ENCODE results near the gene MTFR1L. TPM values are rescaled to one million over a fixed set of nuclear protein-coding genes. Genes with fewer than 3 reads are reported as not detected.

Gene MTFR1L
- total RNA-seq, 1 experiment from 2014 or later = 32.5 TPM

DNA sequence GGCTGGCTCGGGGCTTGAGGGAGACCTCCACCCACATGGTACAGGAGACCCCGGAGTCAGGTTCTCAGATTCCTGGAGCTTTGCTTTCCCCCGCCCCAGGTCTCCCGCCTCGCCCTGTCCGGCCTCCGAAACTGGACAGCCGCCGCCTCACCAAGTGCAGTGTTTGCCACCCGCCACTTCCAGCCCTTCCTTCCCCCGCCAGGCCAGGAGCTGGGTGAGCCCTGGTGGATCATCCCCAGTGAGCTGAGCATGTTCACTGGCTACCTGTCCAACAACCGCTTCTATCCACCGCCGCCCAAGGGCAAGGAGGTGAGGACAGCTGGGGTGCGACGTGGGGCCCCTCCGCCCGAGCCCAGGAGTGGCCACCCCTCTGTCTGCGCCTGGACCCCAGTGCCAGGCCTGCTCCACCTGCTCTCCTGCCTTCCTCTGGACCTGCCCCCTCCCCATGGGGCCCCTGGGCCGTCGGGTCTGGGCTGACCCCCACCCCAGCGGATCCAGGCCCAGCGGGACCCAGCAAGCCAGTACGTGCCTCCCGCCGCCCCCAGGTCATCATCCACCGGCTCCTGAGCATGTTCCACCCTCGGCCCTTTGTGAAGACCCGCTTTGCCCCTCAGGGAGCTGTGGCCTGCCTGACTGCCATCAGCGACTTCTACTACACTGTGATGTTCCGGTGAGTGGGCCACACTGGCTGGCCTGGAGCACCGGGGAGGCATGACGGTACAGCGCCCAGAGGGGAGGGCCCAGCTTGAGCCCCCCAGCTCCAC is 11.1 kb upstream of the MTFR1L start:
- Histone ChIP-seq H3K27me3 (ENCODE audit: insufficient read depth, low read length) (no peaks in the 10 kb centered on the region), H3K4me2 (ENCODE audit: insufficient read depth, insufficient read length, low read length) (no peak overlapping the region), H3K9me3 (ENCODE audit: control insufficient read depth, low read depth, low read length) (no peaks in the 10 kb centered on the region), H2AFZ (ENCODE audit: low read length) (no peak overlapping the region), H2BK12ac (ENCODE audit: insufficient read length, low read depth, low read length) (no peak overlapping the region), H3K79me1 (ENCODE audit: insufficient read depth, low read depth, low read length, poor library complexity, severe bottlenecking) (no peaks in the 10 kb centered on the region), H3K14ac (ENCODE audit: insufficient read depth, low read length) (no peak overlapping the region), H3K4me1 (ENCODE audit: insufficient read depth, low read length) (no peaks in the 10 kb centered on the region), H4K20me1 (ENCODE audit: control insufficient read depth, insufficient read depth, insufficient read length) (no peaks in the 10 kb centered on the region), H3K79me2 (ENCODE audit: insufficient read depth, low read length) (no peaks in the 10 kb centered on the region), H3K18ac (ENCODE audit: insufficient read length, low read depth, low read length) (no peak overlapping the region), H3K9ac (ENCODE audit: extremely low read depth, insufficient read length, low read length) (no peak overlapping the region), H2BK15ac (ENCODE audit: low read depth, low read length) (no peak overlapping the region), H2BK120ac (ENCODE audit: low read depth, low read length, poor library complexity, severe bottlenecking) (no peak overlapping the region), H2BK5ac (ENCODE audit: insufficient read length, low read length) (no peak overlapping the region), H3K4ac (ENCODE audit: low read depth, low read length) (no peak overlapping the region), H2AK5ac (ENCODE audit: insufficient read length, low read length) (no peak overlapping the region), H3K23me2 (ENCODE audit: insufficient read length, low read depth, low read length, poor library complexity, severe bottlenecking) (no peaks in the 10 kb centered on the region), H2BK20ac (ENCODE audit: low read depth, low read length, poor library complexity, severe bottlenecking) (no peak overlapping the region), H3K23ac (ENCODE audit: insufficient read length, low read depth, low read length) (no peak overlapping the region), H4K8ac (replicated peaks; ENCODE audit: insufficient read length, low read depth, low read length) (no peak overlapping the region), H4K5ac (ENCODE audit: insufficient read length, low read depth, low read length) (no peak overlapping the region), H4K91ac (ENCODE audit: insufficient read length, low read depth, low read length) (no peak overlapping the region), H3T11ph (ENCODE audit: low read length) (no peak overlapping the region), H3K27ac (ENCODE audit: insufficient read length, low read depth, low read length) (no peak overlapping the region), H3K56ac (ENCODE audit: insufficient read length, low read depth, low read length) (no peak overlapping the region)
- no peak for DNase-seq
- Mint-ChIP-seq H3K9me3 (no peaks in the 10 kb centered on the region), H3K27me3 (ENCODE audit: low read depth) (no peaks in the 10 kb centered on the region), H3K36me3 (ENCODE audit: insufficient read depth in 1 of 3, low read depth in 3 of 3) (peaks cover 14 to 55% (median 33%) of the 10 kb centered on the region in 3 experiments; a peak in 6 of 7 replicates), H3K4me1 (peaks cover 6 to 16% of the 10 kb centered on the region in 2 experiments), H3K4me3 (no peak overlapping the region; a peak in 1 of 5 replicates), H3K27ac (no peak overlapping the region; a peak in 2 of 7 replicates)
- TF ChIP-seq, protein P1, sequence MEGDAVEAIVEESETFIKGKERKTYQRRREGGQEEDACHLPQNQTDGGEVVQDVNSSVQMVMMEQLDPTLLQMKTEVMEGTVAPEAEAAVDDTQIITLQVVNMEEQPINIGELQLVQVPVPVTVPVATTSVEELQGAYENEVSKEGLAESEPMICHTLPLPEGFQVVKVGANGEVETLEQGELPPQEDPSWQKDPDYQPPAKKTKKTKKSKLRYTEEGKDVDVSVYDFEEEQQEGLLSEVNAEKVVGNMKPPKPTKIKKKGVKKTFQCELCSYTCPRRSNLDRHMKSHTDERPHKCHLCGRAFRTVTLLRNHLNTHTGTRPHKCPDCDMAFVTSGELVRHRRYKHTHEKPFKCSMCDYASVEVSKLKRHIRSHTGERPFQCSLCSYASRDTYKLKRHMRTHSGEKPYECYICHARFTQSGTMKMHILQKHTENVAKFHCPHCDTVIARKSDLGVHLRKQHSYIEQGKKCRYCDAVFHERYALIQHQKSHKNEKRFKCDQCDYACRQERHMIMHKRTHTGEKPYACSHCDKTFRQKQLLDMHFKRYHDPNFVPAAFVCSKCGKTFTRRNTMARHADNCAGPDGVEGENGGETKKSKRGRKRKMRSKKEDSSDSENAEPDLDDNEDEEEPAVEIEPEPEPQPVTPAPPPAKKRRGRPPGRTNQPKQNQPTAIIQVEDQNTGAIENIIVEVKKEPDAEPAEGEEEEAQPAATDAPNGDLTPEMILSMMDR (conservative IDR thresholded peaks at IDR 0.05) = no peak
- no CpG with 5 or more reads among the region's 34 CpGs for WGBS (ENCODE audit: extremely low coverage, insufficient read length, low lambda C conversion rate)
